Body of pancreas (tissue), 4 donors: ENCODE results near the gene ABLIM1. TPM values are rescaled to one million over a fixed set of nuclear protein-coding genes. Genes with fewer than 3 reads are reported as not detected.

Experiments
- ATAC-seq: fragments of 150-250 bp; one replicate; pipeline ENCODE4 v1.9.1; 2016
- DNase-seq, 4 donors: peaks; one replicate each; pipeline ENCODE4 v3.0.0-alpha.2; 2019
- H3K27ac ChIP-seq, 4 donors: fragments of 200-600 bp; sonication (generic); 1 replicate in 3 of 4; 2 replicates in 1 of 4; pipeline versions ENCODE4 v1.5.1 to v1.6.1; 2016 to 2019; ENCODE audit warnings: mild to moderate bottlenecking in 1 of 4, mixed read lengths in 1 of 4, moderate library complexity in 1 of 4
- H3K27me3 ChIP-seq, 2 donors: fragments of 200-600 bp; sonication (generic); one replicate each; pipeline ENCODE4 v1.6.0; 2016; ENCODE audit warnings: mild to moderate bottlenecking in 1 of 2
- H3K36me3 ChIP-seq, 2 donors: fragments of 200-600 bp; sonication (generic); replicated peaks in 1 of 2; 2 replicates each; pipeline ENCODE4 v1.5.1; 2016; ENCODE audit warnings: low read depth in 2 of 2; ENCODE audit not compliant: insufficient read depth in 1 of 2
- H3K4me1 ChIP-seq: fragments of 200-600 bp; sonication (generic); one replicate; pipeline ENCODE4 v1.6.0; 2016
- H3K4me3 ChIP-seq, 2 donors: fragments of 200-600 bp; sonication (generic); 1 replicate in 1 of 2; 2 replicates in 1 of 2; pipeline ENCODE4 v1.5.1; 2016 to 2019
- H3K9me3 ChIP-seq, 3 donors: fragments of 200-600 bp; sonication (generic); 1 replicate in 2 of 3; 2 replicates in 1 of 3; pipeline ENCODE4 v1.5.1; 2016
- POLR2A ChIP-seq, 3 donors: fragments of 450-650 bp; IDR thresholded peaks; one replicate each; pipeline ENCODE4 v1.6.1; 2016; ENCODE audit warnings: antibody characterized with exemption in 3 of 3, mild to moderate bottlenecking in 2 of 3
- WGBS, 2 donors: methylation state at CpG; one replicate each; pipeline ENCODE4 v1.1.5; 2017; 5-methylcytosine and 5-hydroxymethylcytosine counted together
- intact Hi-C: fragments of 100-400 bp; cut with DNase I; formaldehyde crosslinking; loops from one replicate; pipeline ENCODE4 v1.15.1; 2023
- total RNA-seq, 2 donors: library from RNA; depleted of rRNA; stranded (reverse); fragments of >200 nt; gene quantifications; one replicate each; pipeline ENCODE4 v1.1.0, GENCODE V29; 2016
- TF ChIP-seq, protein P1 (sequence below), 7 experiments: fragments of 450-650 bp in 4 of 7; fragments of 200-600 bp in 3 of 7; sonication (generic) in 3 of 7; IDR thresholded peaks; one replicate each; pipeline ENCODE4 v1.5.1; 2016 to 2019; ENCODE audit warnings: antibody characterized with exemption in 7 of 7

The ABLIM1 gene
- total RNA-seq, 2 donors from 2014 or later, result 34.6 to 54.7 TPM

DNA sequence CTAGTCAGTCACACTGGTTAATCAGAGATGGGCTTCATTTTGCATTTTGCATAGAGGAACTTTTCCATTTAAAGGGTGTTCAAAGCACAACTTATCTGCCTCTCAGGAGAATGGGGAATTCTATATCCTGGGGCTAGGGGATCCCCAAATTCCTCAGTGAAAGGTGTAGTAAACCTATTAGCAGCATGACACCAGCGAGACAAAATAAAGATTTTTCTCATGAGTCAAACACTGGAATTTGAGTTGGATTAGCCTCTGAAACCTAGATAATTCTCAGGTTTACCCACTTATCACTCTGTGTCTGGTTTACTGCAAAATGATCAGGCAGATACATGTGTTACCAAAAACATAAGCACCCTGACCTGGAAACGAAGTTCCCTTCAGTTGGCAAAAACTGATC lies 255.8 kb downstream of the ABLIM1 start:
- ATAC-seq, result no peak
- intact Hi-C loops, result no loop called here
- Histone ChIP-seq H3K27me3 (no peaks in the 10 kb centered on the region), H3K4me3 (no peak overlapping the region), H3K9me3 (no peaks in the 10 kb centered on the region), H3K27ac (no peak overlapping the region), H3K4me1 (peaks cover 44% of the 10 kb centered on the region), H3K36me3 (no peaks in the 10 kb centered on the region)
- 48 to 64% methylated on average over 2 of the region's 2 CpGs for WGBS, 2 donors
- no peak for DNase-seq
- TF ChIP-seq POLR2A (IDR thresholded peaks at IDR 0.05), result no peak
- TF ChIP-seq, protein P1, sequence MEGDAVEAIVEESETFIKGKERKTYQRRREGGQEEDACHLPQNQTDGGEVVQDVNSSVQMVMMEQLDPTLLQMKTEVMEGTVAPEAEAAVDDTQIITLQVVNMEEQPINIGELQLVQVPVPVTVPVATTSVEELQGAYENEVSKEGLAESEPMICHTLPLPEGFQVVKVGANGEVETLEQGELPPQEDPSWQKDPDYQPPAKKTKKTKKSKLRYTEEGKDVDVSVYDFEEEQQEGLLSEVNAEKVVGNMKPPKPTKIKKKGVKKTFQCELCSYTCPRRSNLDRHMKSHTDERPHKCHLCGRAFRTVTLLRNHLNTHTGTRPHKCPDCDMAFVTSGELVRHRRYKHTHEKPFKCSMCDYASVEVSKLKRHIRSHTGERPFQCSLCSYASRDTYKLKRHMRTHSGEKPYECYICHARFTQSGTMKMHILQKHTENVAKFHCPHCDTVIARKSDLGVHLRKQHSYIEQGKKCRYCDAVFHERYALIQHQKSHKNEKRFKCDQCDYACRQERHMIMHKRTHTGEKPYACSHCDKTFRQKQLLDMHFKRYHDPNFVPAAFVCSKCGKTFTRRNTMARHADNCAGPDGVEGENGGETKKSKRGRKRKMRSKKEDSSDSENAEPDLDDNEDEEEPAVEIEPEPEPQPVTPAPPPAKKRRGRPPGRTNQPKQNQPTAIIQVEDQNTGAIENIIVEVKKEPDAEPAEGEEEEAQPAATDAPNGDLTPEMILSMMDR (IDR thresholded peaks at IDR 0.05), result no peak

DNA sequence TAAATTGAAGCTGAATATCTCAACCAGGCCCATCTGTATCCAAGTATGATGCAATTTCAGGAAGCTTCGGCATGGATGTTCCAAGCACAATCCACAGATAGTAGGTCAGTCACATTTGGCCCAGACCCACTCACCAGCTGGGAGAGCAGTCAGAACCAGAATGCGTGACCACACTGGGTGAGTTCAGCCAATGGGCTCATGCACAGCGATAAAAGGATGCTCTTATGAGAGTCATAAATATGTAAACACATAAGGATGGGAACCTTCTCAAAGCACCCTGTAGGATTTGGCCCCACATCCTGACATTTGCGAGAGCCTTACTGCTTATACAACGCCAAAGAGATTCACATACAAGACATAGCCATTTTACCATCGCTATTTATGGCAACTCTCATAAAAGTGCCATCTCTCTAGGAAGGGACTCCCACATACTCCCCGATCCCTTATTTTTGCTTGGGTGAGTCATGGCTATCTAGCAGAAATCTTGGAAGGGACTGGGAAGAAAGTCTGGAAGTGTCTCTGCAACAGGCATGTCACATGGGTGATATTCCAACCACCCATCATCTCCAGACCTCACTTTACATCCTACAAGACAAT lies 256.8 kb downstream of the ABLIM1 start:
- Histone ChIP-seq H3K9me3 (no peaks in the 10 kb centered on the region), H3K27ac (no peak overlapping the region), H3K36me3 (no peaks in the 10 kb centered on the region), H3K4me1 (peaks cover 49% of the 10 kb centered on the region), H3K4me3 (no peak overlapping the region), H3K27me3 (no peaks in the 10 kb centered on the region)
- TF ChIP-seq, protein P1 (IDR thresholded peaks at IDR 0.05), result no peak
- intact Hi-C loops, result no loop called here
- ATAC-seq (no peak), DNase-seq (peak in 3 of 4 donors; percentile 36 to 59 (median 46))
- 82 to 83% methylated on average over 7 of the region's 7 CpGs for WGBS, 2 donors

DNA sequence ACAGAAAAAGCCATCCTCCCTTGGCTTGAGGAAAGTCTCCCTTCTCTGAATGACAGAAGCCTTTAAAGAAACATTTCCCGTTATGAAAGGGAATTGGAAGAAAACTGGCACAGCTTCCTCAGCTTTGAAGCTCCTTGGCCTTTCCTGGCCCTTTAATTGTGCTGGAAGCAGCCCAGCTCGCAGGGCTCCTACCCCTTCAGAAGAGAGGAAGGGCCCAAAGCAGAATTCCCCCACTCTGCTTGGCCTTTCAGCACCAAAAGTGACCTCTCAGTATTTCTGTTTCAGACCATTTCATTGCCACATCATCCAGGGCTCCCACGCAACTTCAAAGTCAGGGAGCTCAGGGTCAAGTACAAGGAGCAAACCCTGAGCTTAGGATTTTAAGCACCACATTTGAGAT lies 258.0 kb downstream of the ABLIM1 start:
- H3K27me3 ChIP-seq, result no peaks in the 10 kb centered on the region
- peaks cover 46% of the 10 kb centered on the region for H3K4me1 ChIP-seq
- ATAC-seq (no peak), DNase-seq (peak in 1 of 4 donors; percentile 20)
- 46% methylated on average over 3 of the region's 3 CpGs for WGBS, 2 donors
- intact Hi-C loops, result no loop called here
- H3K4me3 ChIP-seq, result no peak overlapping the region
- TF ChIP-seq POLR2A (IDR thresholded peaks at IDR 0.05), result no peak
- TF ChIP-seq, protein P1 (IDR thresholded peaks at IDR 0.05), result no peak
- peak overlapping the region in 1 of 4 donors; percentile 6 for H3K27ac ChIP-seq
- no peaks in the 10 kb centered on the region for H3K36me3 ChIP-seq
- no peaks in the 10 kb centered on the region for H3K9me3 ChIP-seq

DNA sequence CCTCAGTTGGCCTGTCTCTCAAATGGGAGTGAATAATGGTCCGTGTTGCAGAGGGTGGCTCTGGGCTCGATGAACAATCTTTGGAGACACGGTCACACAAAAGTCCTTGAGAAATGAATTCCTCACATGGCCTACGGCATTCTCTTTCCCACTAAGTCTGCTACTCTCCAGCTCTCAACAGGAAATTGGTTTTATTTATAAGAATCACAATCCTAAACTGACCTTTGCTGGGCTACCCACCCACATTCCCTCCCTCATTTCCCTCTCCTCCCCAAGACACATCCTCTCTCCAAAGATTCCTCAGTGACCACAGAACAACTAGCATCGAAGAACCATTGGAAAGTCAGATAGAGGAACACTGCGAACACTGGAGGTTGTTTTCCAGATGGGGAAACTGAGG lies 258.5 kb downstream of the ABLIM1 start:
- intact Hi-C loops, result no loop called here

More for the DNA sequence above, 258.5 kb downstream of the ABLIM1 start:
- DNase-seq, result no peak
- 66 to 75% methylated on average over 6 of the region's 6 CpGs for WGBS, 2 donors
- ATAC-seq, result no peak
- H3K27ac ChIP-seq, result no peak overlapping the region
- TF ChIP-seq POLR2A (IDR thresholded peaks at IDR 0.05), result no peak
- TF ChIP-seq, protein P1 (IDR thresholded peaks at IDR 0.05), result no peak
- no peaks in the 10 kb centered on the region for H3K36me3 ChIP-seq
- no peak overlapping the region for H3K4me3 ChIP-seq
- H3K9me3 ChIP-seq, result no peaks in the 10 kb centered on the region
- H3K4me1 ChIP-seq, result peaks cover 41% of the 10 kb centered on the region
- no peaks in the 10 kb centered on the region for H3K27me3 ChIP-seq
